Measurements from ENCODE around the gene LOX.
A peak's percentile ranks its signal among the peaks of the same experiment; 100 is the strongest.

Gene LOX

GRCh38 chr5:122078116-122079110 is at the start of gene LOX:
LOX (minus strand) TSS chr5:122078259; CDS start chr5:122077985, 274 bp downstream.
- peak; percentile 96 for DNase-seq (ENCODE audit: low read depth)

GRCh38 chr5:122126756-122127321 is 48.8 kb upstream of the LOX start:
- no peak for TF ChIP-seq CTCF (IDR thresholded peaks at IDR 0.05; ENCODE audit: low read length, missing control alignments)
- no peak for DNase-seq (ENCODE audit: low read depth)
- no peak overlapping the region for H3K4me3 ChIP-seq (replicated peaks; ENCODE audit: low read depth, low read length)

More at GRCh38 chr5:122078116-122079110, at the start of gene LOX:
- H3K4me3 ChIP-seq (replicated peaks; ENCODE audit: low read depth, low read length) = peak within 1 kb of the TSS; percentile 78
- no peak for TF ChIP-seq CTCF (IDR thresholded peaks at IDR 0.05; ENCODE audit: low read length, missing control alignments)

- H3K4me3 ChIP-seq (replicated peaks; ENCODE audit: low read depth, low read length) = no peak overlapping the region
- DNase-seq (ENCODE audit: low read depth) = peak; percentile 18
- TF ChIP-seq CTCF (IDR thresholded peaks at IDR 0.05; ENCODE audit: low read length, missing control alignments) = no peak
Measured at GRCh38 chr5:122126177-122126755, 48.2 kb upstream of the LOX start.

- DNase-seq (ENCODE audit: low read depth) = no peak
- TF ChIP-seq CTCF (IDR thresholded peaks at IDR 0.05; ENCODE audit: low read length, missing control alignments) = no peak
- no peak overlapping the region for H3K4me3 ChIP-seq (replicated peaks; ENCODE audit: low read depth, low read length)
Measured at GRCh38 chr5:122124766-122125165, 46.7 kb upstream of the LOX start.

GRCh38 chr5:122121479-122122465 is 43.7 kb upstream of the LOX start:
- TF ChIP-seq CTCF (IDR thresholded peaks at IDR 0.05; ENCODE audit: low read length, missing control alignments) = no peak
- no peak for DNase-seq (ENCODE audit: low read depth)
- no peak overlapping the region for H3K4me3 ChIP-seq (replicated peaks; ENCODE audit: low read depth, low read length)

- no peak overlapping the region for H3K4me3 ChIP-seq (replicated peaks; ENCODE audit: low read depth, low read length)
- DNase-seq (ENCODE audit: low read depth) = peak; percentile 13
Measured at GRCh38 chr5:122120957-122121356, 42.9 kb upstream of the LOX start.

More at GRCh38 chr5:122120957-122121356, 42.9 kb upstream of the LOX start:
- TF ChIP-seq CTCF (IDR thresholded peaks at IDR 0.05; ENCODE audit: low read length, missing control alignments) = no peak
